ENCODE results near the gene AP2A2.

Gene AP2A2

GRCh38 chr11:1017269-1018005, 91.8 kb downstream of the AP2A2 start:
- DNase-seq = no peak

GRCh38 chr11:1018091-1018490, 92.4 kb downstream of the AP2A2 start:
- no peak for DNase-seq

DNA sequence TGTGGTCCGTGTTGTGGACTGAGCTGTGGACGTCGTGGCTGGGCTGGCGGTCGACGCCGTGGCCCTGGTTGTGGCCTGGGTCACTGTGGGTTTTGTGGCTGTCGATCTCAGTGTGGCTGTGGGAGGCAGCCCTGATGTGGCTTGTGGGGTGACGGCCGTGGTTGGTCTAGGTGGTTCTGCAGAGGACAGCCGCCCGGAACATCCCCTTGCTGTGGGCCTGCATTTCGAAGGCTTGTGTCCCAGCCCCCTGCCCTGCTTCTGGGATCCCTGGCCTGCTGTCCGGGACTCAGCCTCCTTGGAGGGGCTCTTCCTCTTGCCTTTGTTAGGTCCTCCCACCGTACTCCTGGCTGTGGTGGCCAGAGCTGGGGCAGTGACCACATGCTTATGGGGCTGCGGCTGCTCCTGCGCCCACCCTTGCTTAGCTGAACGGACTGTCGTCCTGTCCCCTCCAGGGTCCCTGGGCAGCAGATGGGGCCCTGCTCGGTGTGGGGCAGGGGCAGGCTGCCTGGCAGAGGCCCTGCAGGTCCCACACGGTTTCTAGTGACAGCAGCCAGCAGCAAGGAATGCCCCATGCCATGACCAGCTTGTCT, 93.7 kb downstream of the AP2A2 start:
- DNase-seq = no peak

DNA sequence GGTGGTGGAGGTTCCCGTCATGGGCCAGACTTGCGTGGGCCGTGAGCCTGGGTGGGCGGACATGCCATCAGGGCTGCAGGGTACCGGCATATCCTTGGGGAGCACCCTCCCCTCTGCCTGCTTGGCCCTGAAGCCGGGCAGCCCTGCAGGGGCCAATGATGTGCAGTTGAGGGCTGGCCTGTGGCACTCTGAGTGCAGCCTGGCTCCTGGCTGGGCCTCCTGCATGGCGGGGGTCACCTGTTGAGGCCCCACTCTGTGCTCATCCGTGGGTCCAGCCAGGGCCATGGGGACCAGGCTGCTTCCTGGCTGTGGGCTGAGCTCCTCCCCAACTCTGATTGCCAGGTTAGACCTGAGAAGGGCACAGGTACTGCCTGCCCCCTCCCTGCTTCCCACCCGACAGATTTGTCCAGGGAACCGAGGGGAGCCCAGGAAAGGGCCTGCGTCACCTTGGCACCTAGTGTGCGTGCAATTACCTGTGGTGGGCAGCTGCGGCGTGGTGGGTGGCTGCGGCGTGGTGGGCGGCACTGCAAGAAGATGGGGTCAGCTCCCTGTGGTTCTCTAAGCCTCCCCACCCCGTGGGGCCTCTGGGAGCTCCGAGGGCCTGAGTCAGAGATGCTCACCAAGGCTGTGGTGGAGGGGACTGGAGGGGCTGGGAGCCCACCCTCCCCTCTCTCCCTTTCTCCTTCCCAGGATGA, 94.7 kb downstream of the AP2A2 start:
- DNase-seq = no peak

GRCh38 chr11:1022411-1022810, 96.7 kb downstream of the AP2A2 start:
- no peak for DNase-seq

DNA sequence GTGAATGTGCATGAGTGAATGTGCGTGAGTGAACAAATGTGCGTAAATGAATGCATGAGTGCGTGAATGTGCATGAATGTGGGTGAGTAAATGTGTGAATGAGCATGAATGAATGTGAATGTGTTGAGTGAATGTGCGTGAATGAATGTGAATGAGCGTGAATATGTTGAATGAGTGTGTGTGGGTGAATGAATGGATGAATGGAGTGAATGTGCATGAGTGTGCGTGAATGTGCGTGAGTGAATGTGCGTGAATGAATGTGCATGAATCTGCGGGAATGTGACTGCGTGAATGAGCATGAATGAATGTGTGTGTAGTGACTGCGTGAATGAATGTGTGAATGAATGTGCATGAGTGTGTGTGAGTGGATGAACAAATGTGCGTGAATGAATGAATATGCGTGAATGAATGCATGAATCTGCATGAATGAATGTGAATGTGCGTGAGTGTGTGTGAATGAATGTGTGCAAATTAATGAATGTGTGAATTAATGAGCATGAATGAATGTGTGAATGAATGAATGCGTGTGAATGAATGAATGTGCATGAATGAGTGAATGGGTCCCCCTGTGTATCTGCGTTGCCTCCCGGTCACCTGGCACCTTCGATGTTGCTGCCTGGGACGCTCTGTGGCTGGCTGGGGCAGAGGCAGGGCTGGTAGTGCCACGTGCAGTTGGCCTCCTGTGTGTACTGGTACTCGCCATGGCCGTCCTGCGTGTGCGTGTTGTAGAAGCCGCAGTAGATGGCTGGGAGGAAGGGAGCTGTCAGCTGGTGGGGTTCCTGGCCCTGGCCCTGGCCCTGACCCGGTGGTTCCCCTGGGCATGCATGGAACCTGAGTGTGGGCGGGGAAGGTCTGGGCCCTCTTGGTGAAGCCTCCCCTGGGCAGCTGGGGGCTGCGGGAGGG, 97.5 kb downstream of the AP2A2 start:
- DNase-seq = no peak

DNA sequence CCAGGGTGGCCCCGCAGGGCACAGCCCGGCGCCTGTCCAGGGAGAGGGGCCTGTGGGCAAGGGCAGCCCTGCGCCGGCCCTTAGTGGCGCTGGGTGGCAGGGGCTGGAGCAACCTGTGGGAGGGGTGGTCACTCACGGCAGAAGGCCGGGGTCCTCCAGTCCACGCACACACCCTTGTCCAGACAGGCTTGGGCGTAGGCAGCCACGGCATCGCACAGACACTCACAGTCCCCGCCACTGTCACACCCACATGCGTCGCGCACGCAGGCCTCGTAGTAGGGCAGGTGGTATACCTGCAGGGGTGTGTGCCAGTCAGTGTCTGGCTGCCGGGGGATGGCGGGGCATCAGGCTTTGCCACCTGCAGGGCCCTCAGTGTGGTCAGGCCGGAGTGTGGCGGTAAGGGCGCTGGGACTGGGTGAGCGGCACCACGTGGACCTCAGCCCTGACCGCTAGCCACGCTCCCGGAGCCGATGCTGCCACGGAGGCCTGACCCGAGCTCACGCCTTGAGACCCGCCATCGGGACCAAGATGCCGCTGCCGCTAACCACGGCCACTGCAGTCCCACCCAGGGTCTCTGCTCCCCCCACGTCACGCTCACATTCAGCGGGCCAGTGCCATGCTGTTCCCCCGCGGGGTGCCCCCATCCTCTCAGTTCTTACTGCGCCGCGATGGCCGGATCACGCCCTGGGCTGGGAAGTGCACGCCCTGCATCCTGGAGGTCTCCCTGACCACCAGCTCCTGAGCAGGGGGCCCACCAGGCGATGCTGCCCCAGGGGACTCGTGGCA, 98.3 kb downstream of the AP2A2 start:
- DNase-seq = no peak

DNA sequence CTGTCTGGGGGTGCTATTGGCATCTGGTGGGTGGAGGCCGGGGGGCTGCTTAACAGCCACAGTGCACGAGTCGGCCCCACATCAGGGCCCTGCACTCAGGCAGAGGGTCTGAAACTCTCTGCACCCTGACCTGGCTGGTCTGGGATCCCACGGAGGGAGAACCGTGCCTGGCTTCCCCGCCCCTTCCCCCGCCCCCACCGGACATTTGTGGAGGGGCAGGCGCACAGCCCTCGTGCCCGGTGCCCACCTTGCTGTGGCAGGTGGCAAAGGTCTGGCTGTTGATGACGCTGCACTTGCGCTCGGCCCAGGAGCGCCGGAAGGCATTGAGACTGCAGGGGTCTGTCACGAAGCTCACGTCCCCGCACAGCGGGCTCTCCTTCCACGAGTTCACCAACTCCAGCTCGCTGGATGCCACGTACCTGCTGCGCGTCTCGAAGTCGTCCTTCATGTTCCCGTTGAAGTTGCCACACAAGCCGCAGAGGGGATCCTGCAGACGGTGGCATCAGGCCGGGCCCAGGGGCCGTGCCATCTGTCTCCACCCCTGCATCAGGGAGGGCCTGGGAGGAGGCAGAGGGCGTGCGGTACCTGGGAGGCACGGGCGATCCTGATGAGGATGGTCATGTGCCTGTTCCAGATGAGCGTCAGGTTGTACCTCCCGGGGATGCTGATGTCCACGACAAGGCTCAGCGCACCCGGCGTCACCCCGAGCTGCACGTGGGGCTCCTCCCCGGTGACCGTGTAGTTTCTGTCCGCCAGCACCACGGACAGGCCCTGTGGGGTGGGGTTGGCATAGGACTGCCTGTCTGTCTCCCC, 99.1 kb downstream of the AP2A2 start:
- DNase-seq = no peak

DNA sequence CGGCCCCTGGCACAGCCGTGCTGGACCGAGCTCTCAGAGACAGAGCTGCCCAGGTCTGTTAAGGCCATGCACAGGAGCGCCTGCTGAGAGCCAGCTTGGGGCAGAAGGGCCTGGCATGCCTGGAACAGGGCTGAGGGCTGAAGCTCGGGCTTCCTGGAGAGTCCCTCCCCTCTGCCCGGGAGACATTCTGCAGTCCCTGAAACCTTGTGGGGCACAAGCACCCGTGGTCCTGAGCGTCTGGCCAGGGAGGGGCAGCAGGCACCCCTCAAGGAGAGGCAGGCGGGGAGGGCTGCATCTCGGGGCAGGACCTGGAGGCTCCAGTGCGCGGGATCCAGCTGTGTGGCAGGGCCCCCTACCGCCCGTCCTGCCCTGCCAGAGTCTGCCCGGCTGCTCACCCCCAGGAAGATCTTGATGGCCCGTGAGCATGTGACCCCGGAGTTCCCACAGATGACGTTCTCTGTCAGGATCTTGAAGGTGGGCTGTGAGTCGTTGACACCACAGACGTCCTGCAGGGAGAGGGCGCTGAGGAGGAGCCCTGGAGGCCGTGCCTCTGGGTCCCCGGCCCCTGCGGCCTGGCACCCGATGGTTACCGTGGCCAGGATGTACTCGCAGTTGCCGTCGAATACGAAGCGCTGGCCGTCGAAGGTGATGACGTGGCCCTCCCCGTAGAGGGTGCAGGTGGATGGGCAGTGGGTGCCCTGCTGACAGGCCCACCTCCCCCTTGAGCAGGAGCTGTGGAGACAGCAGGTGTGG, 99.9 kb downstream of the AP2A2 start:
- DNase-seq = no peak

DNA sequence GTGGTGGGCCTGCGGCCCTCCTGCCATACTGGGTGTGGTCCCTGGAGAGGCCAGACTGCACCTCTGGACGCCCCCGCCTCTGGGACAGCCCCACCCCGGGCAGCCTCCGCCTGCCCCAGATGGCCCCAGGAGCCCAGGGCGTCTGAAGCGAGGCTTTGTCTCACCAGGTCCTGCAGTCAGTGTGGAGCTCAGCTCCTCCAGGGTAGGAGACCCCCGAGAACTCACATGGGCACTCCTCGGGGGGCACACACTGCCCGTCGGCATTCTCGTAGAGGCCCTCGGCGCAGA, 100.4 kb downstream of the AP2A2 start:
- DNase-seq = no peak

DNA sequence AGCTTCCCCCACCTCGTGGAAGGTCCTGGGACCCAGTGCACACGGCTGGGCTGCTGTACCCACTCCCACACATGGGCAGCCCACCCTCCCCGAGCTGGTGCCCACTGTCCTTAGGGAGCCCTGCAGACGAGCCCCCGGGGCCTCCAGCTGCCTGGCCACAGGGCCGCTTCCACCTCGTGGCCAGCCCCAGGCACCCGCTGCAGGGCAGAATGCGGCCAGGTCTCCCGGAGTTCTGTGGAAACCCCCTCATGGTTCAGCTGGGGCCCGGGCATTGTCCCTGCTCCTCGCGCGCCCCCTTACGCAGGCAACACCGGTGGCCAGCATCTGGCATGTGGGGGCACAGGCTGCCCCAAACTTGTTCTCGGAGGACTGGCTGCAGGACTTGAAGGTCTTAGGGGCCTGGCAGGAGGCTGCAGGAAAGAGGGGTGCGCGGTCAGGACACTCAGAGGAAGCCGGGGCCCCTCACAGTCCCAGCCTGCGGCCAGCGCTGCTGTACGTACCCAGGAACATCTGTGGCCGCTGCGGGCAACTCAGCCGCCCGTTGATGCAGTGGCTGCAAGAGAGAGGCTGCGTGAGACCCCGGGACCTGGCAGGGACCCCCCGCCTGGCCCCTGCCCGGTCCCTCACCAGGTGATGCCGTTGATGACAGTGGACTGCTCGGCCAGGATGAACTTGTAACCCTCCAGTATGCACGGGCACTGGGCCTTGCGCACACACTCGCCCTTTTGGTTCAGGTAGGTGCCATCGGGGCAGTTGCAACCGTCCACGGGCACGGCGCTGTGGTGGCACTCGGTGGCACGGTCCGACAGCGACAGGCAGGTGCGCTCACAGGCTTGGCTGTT, 101.2 kb downstream of the AP2A2 start:
- DNase-seq = no peak

DNA sequence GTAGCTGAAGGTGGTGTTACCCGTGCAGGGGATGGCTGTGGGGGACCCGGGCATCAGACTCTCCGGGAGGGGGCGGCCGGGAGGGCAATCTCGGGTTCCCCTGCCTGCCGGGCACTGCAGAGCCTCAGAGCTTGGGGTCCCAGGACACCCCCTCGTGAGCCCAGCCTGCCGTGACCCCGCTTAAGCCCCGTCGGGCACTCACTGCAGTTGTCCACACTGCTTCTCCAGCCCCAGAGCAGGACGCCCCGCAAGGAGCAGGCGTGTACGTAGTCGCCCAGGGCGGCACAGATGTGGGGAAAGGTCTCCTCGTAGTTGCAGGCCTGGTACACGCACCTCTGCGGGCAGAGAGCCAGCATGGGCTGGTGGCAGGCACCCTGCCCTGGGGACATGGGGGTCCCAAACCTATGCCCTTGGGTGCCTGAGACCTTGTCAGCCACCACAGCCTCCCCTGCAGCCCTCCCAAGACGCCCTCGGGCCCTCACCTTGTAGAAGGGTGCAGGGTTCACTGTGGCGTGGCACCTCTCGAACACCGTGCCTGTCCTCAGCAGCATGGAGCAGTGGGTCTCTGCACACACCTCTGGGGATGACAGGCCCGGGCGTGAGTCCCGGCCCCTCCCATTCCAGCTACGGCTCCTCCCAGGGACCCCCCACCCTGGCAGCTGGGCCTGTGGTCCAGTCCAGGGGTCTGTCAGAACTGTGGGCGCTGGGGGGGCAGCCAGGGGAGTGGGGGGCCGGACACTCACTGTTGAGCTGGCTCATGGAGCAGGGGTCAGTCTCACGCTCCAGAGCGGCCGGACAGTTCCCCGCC, 102.0 kb downstream of the AP2A2 start:
- no peak for DNase-seq

DNA sequence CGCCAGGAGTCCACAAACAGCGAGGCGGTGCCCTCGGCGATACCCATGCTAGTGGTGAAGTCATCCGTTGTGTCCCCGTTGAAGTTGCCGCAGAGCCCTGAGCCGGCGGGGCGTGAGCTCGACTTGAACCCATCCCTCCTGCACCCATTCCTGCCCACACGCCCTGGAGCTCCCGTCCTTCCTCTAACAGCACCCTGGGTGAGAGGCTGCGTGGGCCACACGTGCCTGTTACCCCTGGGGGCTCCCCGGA, 102.5 kb downstream of the AP2A2 start:
- no peak for DNase-seq

DNA sequence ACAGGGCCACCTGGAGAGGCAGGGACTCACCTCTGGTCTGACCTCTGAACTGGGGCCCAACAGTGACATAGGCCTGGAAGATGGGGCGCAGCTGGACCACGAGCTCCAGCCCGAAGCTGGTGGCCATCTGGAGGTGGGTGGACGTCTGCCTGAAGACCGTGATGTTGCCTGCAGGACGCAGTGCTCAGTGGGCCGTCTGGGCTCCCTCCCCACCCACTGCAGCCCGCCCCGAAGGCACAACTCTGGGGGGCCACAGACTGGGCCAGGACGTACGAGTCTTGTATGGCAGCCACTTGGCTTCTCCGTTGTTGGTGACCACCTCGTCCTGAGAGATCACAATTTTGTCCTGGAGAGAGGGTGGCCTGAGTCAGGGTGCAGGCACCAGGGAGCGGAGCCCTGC, 102.9 kb downstream of the AP2A2 start:
- DNase-seq = no peak

DNA sequence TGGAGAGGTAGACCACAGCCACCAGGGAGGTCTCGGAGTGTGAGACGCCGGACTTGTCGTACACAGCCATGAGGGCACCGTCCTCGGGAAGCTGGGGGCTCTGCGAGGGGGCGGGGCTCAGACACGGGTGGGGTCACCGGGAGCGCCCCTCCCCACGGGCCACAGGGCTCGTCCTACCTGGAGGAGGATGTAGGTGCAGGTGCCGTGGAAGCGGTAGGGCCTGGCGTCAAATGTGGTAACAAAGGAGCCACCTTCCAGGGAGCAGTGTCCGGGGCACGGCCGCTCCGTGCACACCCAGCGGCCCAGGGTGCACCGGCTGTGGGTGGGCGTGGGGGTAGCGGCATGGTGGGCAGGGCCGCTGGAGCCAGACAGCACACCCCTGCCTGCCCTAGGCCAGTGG, 103.4 kb downstream of the AP2A2 start:
- DNase-seq = no peak

GRCh38 chr11:1029654-1030053, 104.0 kb downstream of the AP2A2 start:
- DNase-seq = no peak

- no peak for DNase-seq
Measured at GRCh38 chr11:1030086-1030485, 104.4 kb downstream of the AP2A2 start.

DNA sequence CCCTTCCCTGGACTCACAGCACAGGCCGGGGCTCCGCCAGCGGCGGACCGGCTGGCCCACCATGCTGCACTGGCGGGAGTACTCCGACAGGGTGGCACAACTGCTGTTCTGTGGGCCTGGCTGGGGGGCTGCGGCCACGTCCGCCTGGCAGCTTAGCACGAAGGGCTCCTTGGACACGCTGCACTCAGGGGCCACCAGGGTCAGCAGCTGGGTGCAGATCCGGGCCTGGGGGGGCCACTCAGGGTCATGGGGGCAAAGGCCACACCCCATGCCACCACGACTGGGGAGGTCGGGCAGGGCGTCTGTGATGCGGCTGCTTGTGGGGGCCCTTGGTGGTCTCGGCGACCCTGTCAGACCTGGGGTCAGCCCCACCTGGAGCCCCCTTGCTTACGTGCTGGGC, 104.9 kb downstream of the AP2A2 start:
- DNase-seq = no peak

All from fibroblast of skin of back (primary cell).